HG02973 (cell line): ENCODE measurements around the gene CDHR1.

Source experiments
- ATAC-seq: cut with Tn5 transposase; IDR thresholded peaks from one replicate; pipeline ENCODE4 v1.9.1; 2021; ENCODE audit warnings: moderate library complexity; ENCODE audit not compliant: unreplicated experiment

CDHR1 gene

DNA sequence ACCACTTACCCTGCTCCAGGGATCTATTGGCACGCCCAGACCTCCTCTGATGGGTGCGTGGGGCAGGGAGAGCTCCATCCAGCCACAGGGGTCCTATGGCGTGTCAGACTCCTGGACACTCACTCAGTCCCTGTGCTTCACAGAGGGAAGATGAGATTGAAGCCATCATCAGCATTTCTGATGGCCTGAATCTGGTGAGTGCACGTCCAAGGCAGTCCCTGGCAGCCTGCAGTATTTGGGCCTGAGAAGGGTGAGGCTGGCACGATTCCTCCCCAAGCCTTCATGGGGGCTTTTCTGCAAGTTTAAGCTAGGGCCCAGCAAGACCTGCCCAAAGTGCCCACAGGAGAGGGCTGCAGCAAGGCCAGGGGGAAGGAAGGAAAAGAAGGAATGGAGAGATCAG is 3.3 kb downstream of the CDHR1 start:
- ATAC-seq, result no peak

GRCh38 chr10:84198206-84198915 is 4.0 kb downstream of the CDHR1 start:
- no peak for ATAC-seq

DNA sequence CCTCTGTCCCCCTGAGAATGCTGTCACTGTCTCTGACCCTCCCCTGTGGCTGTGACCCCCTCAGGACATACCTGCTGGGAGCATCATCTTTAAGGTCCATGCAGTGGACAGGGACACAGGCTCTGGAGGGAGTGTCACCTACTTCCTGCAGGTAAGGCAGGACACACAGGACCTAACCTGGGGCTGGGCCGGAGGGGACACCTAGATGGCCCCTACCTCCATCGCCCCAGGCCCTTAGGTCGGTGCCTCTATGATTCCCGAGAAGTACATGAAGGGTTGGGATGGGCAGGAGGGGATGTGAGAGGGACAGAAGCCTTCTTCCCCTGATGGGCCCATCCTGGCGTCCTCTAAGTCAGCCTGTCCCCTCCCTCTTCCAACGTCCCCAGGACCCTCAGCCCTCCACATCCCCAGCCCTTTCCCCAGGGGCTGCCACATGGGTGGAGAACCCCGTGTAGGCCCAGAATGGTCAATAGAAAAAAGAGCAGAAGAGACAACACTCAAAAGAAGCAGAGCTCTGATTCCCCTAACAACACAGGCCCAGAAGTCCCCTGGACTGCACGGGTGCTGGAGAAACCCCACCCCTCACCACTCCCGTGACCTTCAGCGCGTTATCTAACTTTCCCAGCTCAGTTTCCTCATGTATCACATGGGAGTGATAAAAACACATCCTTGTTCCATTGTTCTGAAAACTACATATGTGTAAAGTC is 6.4 kb downstream of the CDHR1 start:
- no peak for ATAC-seq

DNA sequence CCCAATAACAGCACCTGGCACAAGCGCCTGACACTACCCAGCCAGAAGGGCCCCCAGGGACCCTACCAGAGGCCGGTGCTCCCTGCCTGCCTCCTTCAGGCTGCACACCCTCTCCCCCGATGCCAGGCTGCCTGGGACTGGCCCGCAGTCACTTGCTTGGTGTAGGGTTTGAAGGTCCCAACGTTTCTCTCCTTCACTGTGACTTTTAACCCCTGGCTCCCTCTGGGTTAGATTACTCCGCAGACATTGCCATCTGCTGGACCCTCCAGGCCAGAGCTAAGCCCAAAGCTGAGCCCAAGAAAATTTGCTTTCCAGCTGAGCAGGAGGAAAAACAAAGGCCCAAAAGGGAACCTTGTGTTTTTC is 6.9 kb downstream of the CDHR1 start:
- no peak for ATAC-seq

DNA sequence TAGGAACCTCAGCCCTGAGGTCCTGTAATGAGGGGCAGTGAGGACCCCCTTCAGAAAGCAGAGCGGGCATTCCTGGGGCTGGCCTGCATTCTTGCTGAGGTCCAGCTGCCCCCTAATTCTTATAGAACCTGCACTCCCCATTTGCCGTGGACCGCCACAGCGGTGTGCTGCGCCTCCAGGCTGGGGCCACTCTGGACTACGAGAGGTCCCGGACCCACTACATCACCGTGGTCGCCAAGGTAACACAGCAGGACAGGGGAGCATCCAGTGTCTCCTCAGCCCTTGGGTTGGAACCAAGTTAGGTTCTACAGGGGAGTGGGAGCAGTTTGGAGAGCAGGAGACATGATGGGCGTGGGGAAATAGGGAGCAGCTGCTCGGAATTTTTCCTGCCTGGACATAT is 7.3 kb downstream of the CDHR1 start:
- ATAC-seq, result no peak

GRCh38 chr10:84202349-84202748 is 8.0 kb downstream of the CDHR1 start:
- no peak for ATAC-seq

DNA sequence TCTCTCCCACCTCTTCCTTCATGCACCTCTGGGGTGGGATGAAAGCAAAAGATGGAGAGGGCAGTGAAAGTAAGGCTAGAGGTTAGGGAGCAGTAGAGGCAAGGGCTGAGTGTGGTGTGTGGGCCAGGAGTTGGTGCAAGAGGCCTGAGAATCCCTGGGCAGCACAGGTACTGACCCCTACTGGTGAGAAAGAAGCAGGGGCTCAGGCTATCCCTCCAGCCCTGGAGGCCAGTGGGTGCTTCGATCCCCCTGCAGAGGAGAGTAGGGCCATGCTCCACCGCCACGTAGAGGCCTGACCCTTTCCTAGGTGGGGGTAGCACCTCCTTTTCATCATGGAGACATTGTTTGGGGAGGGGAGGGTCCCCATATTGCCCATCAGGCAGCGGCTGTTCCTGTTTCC is 9.8 kb downstream of the CDHR1 start:
- peak; percentile 61 for ATAC-seq

DNA sequence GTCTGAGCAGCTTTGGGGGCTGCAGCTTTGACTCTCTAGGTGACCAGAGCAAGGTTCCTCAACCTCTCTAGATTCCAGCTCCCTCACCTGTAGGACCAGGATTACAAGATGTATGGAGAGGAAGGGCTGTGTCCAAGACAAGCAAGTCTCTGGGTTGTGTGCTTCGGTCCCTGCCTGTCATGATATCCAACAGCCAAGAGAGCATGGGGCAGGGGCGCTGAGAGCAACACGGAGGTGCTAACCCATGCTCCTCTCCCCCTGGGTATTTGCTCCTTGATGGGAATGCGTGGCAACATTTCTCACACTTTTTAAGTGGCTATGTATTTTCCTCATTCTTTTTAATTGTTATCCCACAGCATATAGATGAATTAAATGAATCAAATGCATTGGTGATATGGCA is 10.3 kb downstream of the CDHR1 start:
- no peak for ATAC-seq

DNA sequence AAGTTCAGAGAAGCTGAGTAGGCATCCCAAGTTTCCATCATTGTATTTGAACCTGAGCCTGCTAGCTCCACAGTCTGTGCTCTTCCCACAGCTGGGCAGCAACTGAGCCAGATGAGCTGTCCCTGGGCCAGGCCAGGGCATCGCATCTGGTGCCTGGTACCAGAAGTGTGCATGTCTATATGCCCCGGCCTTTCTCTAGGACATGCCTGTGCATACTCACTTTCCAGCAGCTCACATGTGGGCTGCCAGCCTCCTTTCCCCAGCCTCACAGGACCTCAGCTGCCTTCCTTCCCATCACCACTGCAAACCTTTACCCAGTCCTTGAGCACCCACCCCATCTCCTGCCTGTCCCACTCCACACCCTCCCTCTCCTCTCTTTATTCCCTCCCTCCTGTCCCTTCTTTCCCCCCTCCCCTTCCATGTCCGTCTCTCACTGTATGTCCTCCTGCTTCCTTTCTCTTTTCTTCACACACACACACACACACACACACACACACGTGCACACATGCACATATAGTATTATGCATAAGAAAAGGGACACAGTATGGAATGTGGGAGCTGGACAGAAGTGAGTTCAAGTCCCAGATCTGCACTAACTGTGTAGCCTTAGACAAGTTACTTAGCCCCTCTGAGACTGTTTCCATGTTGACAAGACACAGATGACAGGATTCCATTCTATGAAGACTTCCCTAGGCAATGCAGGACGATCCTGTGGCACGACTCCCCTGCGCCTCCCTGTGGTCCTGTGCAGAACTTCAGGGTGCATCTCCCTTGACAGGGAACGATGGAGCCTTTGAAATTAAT is 10.9 kb downstream of the CDHR1 start:
- peak; percentile 85 for ATAC-seq

- ATAC-seq, result no peak
Observed at GRCh38 chr10:84205853-84206525, 11.7 kb downstream of the CDHR1 start.

DNA sequence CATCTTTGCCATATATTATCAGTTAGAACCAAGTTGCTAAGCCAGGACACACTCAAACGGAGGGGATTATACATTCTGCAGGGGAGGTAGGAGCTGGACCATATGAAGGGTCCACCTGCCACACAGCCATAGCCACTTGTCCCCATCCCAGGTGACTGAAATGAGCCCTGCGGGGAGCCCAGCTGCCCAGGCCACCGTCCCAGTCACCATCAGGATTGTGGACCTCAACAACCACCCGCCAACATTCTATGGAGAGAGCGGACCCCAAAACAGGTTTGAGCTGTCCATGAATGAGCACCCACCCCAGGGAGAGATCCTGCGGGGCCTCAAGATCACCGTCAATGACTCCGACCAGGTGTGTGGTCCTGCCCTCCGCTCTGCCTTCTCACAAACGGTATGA is 13.7 kb downstream of the CDHR1 start:
- ATAC-seq, result no peak

DNA sequence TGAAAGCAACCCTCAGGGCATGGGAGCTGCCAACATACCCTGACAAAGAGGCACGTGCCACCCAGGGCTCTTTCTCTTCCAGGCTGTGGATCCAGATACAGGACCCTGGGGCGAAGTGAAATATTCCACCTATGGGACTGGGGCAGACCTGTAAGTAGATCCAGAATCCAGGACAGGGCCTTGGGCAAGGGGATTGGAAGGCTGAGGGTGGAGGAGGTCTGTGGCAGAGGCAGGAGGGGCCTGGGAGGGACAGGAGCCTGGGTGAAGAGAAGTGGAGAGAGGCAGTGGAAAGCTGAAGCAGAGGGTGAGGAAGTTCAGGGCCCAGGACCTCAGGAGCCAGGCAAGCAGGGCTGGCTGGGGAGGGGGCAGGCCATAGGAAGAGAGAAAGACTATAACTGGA is 17.2 kb downstream of the CDHR1 start:
- no peak for ATAC-seq

DNA sequence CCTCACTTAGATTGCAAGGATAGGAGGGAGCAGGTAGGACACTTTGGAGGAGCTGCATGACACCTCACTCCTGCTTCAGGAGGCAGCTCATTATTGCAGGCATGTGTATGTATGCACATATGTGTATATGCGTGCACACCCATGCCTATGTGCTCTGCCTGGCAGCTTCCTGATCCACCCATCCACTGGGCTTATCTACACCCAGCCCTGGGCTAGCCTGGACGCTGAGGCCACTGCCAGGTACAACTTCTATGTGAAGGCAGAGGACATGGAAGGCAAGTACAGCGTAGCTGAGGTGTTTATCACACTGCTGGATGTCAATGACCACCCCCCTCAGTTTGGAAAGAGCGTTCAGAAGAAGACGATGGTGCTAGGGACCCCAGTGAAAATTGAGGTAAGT is 17.7 kb downstream of the CDHR1 start:
- ATAC-seq, result no peak

- no peak for ATAC-seq
Observed at GRCh38 chr10:84213076-84213475, 18.7 kb downstream of the CDHR1 start.

DNA sequence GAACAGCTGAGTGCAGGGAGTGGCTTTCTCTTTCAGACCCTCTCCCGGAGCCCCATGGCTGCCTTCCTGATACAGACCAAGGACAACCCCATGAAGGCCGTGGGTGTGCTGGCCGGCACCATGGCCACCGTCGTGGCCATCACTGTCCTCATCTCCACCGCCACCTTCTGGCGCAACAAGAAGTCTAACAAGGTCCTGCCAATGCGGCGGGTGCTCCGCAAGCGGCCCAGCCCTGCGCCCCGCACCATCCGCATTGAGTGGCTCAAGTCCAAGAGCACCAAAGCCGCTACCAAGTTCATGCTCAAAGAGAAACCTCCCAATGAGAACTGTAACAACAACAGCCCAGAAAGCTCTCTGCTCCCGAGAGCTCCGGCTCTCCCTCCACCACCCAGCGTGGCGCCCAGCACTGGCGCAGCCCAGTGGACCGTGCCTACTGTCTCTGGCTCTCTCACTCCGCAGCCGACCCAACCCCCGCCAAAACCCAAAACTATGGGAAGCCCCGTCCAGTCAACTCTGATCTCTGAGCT is 19.8 kb downstream of the CDHR1 start:
- ATAC-seq, result peak; percentile 16

GRCh38 chr10:84214612-84215235 is 20.4 kb downstream of the CDHR1 start:
- peak; percentile 88 for ATAC-seq

DNA sequence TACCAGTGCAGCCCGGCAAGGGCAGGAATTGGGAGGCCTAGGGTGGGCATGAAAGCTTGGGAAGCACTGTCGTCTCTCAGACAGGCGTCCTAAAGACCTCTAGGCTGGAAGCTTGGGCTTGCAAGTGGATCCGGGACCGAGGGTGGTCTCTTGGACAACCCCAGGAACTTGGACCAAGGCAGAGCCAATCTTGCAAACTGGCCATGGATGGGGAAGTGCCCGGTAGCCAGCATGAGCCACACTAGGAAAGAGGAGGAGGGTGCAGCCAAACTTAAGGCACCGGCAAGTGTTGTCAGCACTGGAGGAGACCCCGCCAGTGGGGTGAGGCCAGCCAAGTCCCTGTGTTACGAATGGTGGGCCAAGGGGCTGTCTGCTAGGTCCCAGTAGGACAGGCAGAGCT is 22.5 kb downstream of the CDHR1 start:
- ATAC-seq, result no peak

DNA sequence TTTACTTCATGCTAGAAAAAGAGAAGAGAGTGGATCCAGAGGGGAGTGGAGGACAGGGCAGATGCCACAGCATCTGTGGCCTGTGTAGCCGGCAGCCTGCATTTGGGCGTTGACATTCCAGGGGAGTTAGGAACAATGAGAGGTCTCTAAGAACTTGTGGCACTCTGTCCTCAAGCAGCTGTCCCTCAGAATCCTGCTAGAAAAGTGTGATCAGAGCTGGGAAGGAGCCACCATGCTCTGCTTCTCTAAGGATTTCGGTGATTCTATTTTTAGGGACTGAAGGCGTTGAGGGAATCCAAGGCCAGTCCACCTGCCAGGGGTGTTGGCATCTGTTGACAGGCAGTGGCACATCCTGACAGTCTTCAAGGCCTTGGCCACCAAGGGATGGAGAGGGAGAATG is 23.4 kb downstream of the CDHR1 start:
- no peak for ATAC-seq

DNA sequence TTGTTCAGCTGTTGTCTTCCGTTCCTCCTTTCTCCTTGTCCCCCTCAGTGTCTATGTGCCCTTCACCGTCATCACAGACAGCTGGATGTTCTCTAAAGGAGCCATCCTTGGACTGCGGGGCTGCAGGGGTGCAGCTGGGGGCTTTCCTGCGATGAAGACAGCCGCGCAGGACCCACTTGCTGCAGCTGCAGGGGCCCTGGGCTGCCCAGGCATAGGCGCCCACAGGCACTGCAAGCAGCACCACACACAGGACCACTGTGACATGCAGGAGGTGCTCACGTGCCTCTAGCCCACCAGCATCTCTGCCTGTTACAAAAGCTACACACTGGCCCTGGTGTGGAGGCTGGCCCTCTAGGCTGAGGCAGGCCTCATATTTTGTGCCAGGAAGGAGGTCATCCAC is 27.6 kb downstream of the CDHR1 start:
- ATAC-seq, result no peak

GRCh38 chr10:84224411-84225028 is 30.2 kb downstream of the CDHR1 start:
- no peak for ATAC-seq
